Epidermal melanocyte (primary cell): ENCODE data around the gene IL36B.

Experiments used
- DNase-seq: peaks from one replicate; pipeline ENCODE4 v3.0.0; 2011; ENCODE audit warnings: low spot score; ENCODE audit not compliant: insufficient read length

IL36B gene

GRCh38 chr2:113012436-113013335 is 40.0 kb downstream of the IL36B start:
- no peak for DNase-seq

GRCh38 chr2:113011108-113011507 is 41.6 kb downstream of the IL36B start:
- DNase-seq = no peak

GRCh38 chr2:113010088-113010487 is 42.6 kb downstream of the IL36B start:
- DNase-seq = no peak

GRCh38 chr2:113009622-113010021 is 43.0 kb downstream of the IL36B start:
- no peak for DNase-seq

- no peak for DNase-seq
Observed at GRCh38 chr2:113007250-113007649, 45.4 kb downstream of the IL36B start.

- DNase-seq = no peak
Observed at GRCh38 chr2:113005030-113005509, 47.6 kb downstream of the IL36B start, which contains the start of gene IL36A. Gene IL36A, plus strand, starts transcription at chr2:113005459. Its CDS starts 413 bp downstream, at chr2:113005872.

GRCh38 chr2:113002677-113003076 is 50.0 kb downstream of the IL36B start:
- DNase-seq = no peak

GRCh38 chr2:113000436-113000835 is 52.2 kb downstream of the IL36B start:
- no peak for DNase-seq

GRCh38 chr2:112997151-112997550 is 55.5 kb downstream of the IL36B start:
- DNase-seq = no peak

GRCh38 chr2:112996635-112997034 is 56.0 kb downstream of the IL36B start:
- DNase-seq = no peak

- no peak for DNase-seq
Observed at GRCh38 chr2:112995346-112995920, 57.2 kb downstream of the IL36B start.

- no peak for DNase-seq
Observed at GRCh38 chr2:112994648-112995047, 58.0 kb downstream of the IL36B start.

- DNase-seq = no peak
Observed at GRCh38 chr2:112993831-112994230, 58.8 kb downstream of the IL36B start.

- DNase-seq = no peak
Observed at GRCh38 chr2:112989611-112990010, 63.1 kb downstream of the IL36B start.

GRCh38 chr2:112985090-112985489 is 67.6 kb downstream of the IL36B start:
- no peak for DNase-seq

- no peak for DNase-seq
Observed at GRCh38 chr2:112980537-112980936, 72.1 kb downstream of the IL36B start.

GRCh38 chr2:112979731-112980130 is 72.9 kb downstream of the IL36B start:
- no peak for DNase-seq

GRCh38 chr2:112977559-112978056 is 75.1 kb downstream of the IL36B start, which contains the start of gene IL36G:
Gene IL36G, plus strand, starts transcription at chr2:112978006. Its CDS starts 633 bp downstream, at chr2:112978639.
- DNase-seq = no peak
